GM18907 (cell line): ENCODE data around the gene DNAJC17.

Experiments
- ATAC-seq: cut with Tn5 transposase; IDR thresholded peaks from one replicate; pipeline ENCODE4 v1.9.1; 2021; ENCODE audit warnings: mild to moderate bottlenecking, moderate library complexity; ENCODE audit not compliant: unreplicated experiment

DNAJC17 gene

GRCh38 chr15:40792394-40792793 lies 14.9 kb downstream of the DNAJC17 start:
- ATAC-seq = no peak

- ATAC-seq = no peak
Observed at GRCh38 chr15:40790718-40791117, 16.6 kb downstream of the DNAJC17 start.

GRCh38 chr15:40789999-40790398 lies 17.3 kb downstream of the DNAJC17 start:
- ATAC-seq = no peak

GRCh38 chr15:40789119-40789518 lies 18.2 kb downstream of the DNAJC17 start:
- ATAC-seq = no peak

GRCh38 chr15:40787991-40788390 lies 19.3 kb downstream of the DNAJC17 start:
- ATAC-seq = no peak

GRCh38 chr15:40787344-40787841 lies 19.9 kb downstream of the DNAJC17 start:
- ATAC-seq = no peak

GRCh38 chr15:40785814-40786213 lies 21.5 kb downstream of the DNAJC17 start:
- ATAC-seq = no peak

- no peak for ATAC-seq
Observed at GRCh38 chr15:40785164-40785563, 22.1 kb downstream of the DNAJC17 start.

GRCh38 chr15:40782609-40783227 lies 24.6 kb downstream of the DNAJC17 start:
- ATAC-seq = peak; percentile 71

- ATAC-seq = no peak
Observed at GRCh38 chr15:40776537-40777141, 30.6 kb downstream of the DNAJC17 start.

- no peak for ATAC-seq
Observed at GRCh38 chr15:40775740-40776536, 31.3 kb downstream of the DNAJC17 start.

- ATAC-seq = no peak
Observed at GRCh38 chr15:40775007-40775406, 32.3 kb downstream of the DNAJC17 start.

- no peak for ATAC-seq
Observed at GRCh38 chr15:40773902-40774301, 33.4 kb downstream of the DNAJC17 start.

- no peak for ATAC-seq
Observed at GRCh38 chr15:40773496-40773895, 33.8 kb downstream of the DNAJC17 start.

GRCh38 chr15:40772014-40772413 lies 35.3 kb downstream of the DNAJC17 start:
- no peak for ATAC-seq

- no peak for ATAC-seq
Observed at GRCh38 chr15:40771242-40771641, 36.0 kb downstream of the DNAJC17 start.

- ATAC-seq = no peak
Observed at GRCh38 chr15:40770147-40770721, 37.0 kb downstream of the DNAJC17 start.

GRCh38 chr15:40769274-40770146 lies 37.8 kb downstream of the DNAJC17 start, which contains the start of gene C15orf62:
TSS of gene C15orf62 (plus strand) at chr15:40769980. CDS start at chr15:40770496, 516 bp downstream.
- peak; percentile 56 for ATAC-seq

- ATAC-seq = no peak
Observed at GRCh38 chr15:40768521-40769273, 38.6 kb downstream of the DNAJC17 start.
